NCI-H1417 (cell line): ENCODE measurements around the gene FLNB.

Experiments
- DNase-seq, 3 experiments: peaks; one replicate each; lab custom pipeline; 2025; lab: John Stamatoyannopoulos, UW

FLNB gene

GRCh38 chr3:58106640-58107039, 98.4 kb downstream of the FLNB start:
- DNase-seq: no peak

GRCh38 chr3:58107597-58107996, 99.4 kb downstream of the FLNB start:
- DNase-seq: no peak

GRCh38 chr3:58109752-58110151, 101.5 kb downstream of the FLNB start:
- DNase-seq: no peak

- peak in 2 of 3 experiments; percentile 51 to 77 for DNase-seq
These were observed 103.4 kb downstream of the FLNB start for GRCh38 chr3:58111513-58112184.

GRCh38 chr3:58112185-58112535, 103.9 kb downstream of the FLNB start:
- no peak for DNase-seq

GRCh38 chr3:58115175-58115574, 107.0 kb downstream of the FLNB start:
- DNase-seq: no peak

GRCh38 chr3:58116161-58116955, 108.1 kb downstream of the FLNB start:
- DNase-seq: no peak

- DNase-seq: no peak
These were observed 108.8 kb downstream of the FLNB start for GRCh38 chr3:58116985-58117384.

- no peak for DNase-seq
These were observed 109.4 kb downstream of the FLNB start for GRCh38 chr3:58117561-58118181.

GRCh38 chr3:58119186-58119585, 111.0 kb downstream of the FLNB start:
- DNase-seq: no peak

- no peak for DNase-seq
These were observed 112.0 kb downstream of the FLNB start for GRCh38 chr3:58120075-58120812.

GRCh38 chr3:58121183-58121582, 113.0 kb downstream of the FLNB start:
- no peak for DNase-seq

GRCh38 chr3:58122936-58123700, 114.9 kb downstream of the FLNB start:
- no peak for DNase-seq

GRCh38 chr3:58124387-58124786, 116.2 kb downstream of the FLNB start:
- no peak for DNase-seq

GRCh38 chr3:58129041-58129770, 121.0 kb downstream of the FLNB start:
- DNase-seq: no peak

- no peak for DNase-seq
These were observed 122.4 kb downstream of the FLNB start for GRCh38 chr3:58130591-58130990.

- no peak for DNase-seq
These were observed 123.0 kb downstream of the FLNB start for GRCh38 chr3:58131101-58131825.

- no peak for DNase-seq
These were observed 124.6 kb downstream of the FLNB start for GRCh38 chr3:58132850-58133249.

- DNase-seq: no peak
These were observed 126.2 kb downstream of the FLNB start for GRCh38 chr3:58134468-58134867.
